HG03378 (cell line): ENCODE results near the gene CBARP.

ENCODE experiments used
- ATAC-seq: cut with Tn5 transposase; IDR thresholded peaks from one replicate; pipeline ENCODE4 v1.9.1; 2021; ENCODE audit warnings: mild to moderate bottlenecking, moderate library complexity; ENCODE audit not compliant: unreplicated experiment

Gene CBARP

DNA sequence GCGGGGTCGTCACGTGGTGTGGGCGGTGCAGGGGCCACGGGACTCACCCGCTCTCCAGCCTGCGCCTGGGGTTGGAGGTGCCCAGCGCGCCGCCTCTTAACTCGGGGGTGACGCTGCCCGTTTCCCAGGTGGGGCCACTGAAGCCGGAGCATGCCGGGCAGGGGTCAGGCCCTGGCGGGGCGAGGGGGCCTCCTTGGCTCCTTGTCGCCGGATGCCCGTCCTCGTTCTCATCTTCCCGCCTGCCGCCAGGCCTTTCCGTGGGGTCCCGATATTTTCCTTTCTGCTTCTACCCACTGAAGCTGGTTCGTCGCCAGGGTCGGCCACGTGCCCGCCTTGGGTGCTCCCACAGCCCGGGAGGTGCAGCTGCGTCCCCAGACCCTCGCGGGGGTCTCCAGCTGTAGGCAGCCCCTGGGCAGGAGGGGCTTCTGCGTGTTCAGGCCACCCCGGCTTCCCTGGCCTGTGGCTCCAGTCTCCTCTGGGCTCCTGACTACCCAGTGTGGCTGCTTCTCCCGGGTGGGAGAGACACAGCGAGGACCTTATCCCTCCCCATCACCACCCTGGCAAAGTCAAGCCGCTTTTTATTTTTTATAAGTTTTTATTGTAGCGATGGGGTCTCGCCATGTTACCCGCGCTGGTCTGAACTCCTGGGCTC lies 38.3 kb upstream of the CBARP start:
- peak; percentile 10 for ATAC-seq

DNA sequence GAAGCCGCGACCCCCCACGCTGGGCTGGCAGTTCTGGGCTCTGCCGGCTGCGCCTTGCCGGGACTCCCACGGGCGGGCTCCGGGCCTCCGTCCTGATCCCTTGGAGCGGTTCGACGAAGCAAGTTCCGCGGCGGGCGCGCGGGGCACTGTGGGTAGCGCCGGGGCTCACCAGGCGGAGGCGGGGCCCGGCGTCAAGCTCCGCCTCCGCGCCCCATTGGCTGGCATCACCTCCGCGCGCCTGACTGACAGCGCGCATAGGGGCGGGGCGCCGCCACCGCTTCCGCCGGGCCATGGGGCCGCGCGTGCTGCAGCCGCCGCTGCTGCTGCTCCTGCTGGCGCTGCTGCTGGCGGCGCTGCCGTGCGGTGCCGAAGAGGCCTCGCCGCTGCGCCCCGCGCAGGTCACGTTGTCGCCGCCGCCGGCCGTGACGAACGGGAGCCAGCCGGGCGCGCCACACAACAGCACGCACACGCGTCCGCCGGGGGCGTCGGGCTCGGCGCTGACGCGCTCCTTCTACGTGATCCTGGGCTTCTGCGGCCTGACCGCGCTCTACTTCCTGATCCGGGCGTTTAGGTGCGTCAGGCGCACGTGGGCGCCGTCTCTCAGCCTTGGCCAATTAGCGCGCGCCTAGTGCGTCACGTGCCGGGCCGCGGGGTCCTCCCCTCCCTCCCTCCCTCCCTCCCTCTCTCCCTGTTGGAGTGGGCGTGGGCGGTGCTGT lies 37.6 kb upstream of the CBARP start, which contains the start of gene FAM174C:
Gene FAM174C (plus strand): TSS at position 271 of the 716 bp plus-strand sequence. CDS start 20 bp downstream, at position 291.
- peak; percentile 56 for ATAC-seq

DNA sequence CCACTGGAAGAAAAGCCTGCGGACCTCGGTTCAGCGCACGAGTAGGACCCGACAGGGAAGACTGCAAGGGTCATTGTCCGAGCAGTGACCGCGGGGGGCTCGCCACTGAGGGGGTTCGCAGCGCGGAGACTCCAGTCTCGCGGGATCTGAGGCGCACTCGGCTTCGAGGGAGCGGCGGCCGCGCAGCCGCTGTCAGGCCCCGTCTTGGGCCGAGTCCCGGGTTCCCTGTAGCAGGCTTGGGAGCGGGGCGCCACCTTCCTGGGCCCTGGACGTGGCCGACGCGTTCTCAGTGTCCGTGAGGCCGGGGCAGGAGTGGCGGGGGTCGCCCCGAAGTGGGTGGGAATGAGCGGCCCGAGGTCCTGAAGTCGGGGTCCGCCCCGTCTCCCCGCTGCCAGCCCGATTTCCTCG lies 37.1 kb upstream of the CBARP start:
- no peak for ATAC-seq

DNA sequence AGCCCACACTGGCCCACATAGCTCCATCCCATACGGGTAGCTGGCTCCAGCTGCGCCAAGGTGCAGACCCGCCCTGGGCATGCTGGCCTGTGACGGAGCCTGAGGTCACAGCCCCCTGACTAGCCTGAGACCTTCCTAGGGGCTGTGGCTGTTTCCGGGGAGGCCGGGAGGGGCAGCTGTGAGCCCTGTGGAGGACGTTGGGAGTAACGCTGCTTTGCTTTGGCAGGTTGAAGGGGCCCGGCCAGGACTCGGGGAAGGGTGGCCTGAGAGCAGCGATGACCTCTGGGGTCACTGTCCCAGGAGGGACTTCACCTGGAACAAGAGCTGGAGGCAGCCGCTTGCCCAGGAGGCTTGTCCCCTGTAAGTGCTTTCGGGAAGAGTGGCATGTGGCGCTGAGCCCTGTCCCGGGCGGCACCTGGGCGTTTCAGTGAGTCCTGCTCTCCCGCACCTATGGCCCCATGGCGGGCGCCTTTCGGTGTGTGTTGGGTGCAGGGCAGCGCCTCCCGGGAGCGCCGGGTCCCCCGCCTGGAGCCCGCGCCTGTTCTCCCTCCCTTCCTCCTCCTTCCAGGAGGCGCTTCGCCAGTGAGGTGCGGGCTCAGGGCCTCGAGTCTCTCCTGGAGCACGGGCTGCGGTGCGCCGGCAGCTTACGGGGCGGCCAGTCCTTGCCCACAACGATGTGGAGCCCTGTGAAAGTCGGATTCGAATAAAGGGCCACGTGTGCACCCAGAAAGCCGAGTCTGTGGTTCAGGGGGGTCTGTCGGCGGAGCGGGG lies 36.5 kb upstream of the CBARP start:
- ATAC-seq, result no peak

DNA sequence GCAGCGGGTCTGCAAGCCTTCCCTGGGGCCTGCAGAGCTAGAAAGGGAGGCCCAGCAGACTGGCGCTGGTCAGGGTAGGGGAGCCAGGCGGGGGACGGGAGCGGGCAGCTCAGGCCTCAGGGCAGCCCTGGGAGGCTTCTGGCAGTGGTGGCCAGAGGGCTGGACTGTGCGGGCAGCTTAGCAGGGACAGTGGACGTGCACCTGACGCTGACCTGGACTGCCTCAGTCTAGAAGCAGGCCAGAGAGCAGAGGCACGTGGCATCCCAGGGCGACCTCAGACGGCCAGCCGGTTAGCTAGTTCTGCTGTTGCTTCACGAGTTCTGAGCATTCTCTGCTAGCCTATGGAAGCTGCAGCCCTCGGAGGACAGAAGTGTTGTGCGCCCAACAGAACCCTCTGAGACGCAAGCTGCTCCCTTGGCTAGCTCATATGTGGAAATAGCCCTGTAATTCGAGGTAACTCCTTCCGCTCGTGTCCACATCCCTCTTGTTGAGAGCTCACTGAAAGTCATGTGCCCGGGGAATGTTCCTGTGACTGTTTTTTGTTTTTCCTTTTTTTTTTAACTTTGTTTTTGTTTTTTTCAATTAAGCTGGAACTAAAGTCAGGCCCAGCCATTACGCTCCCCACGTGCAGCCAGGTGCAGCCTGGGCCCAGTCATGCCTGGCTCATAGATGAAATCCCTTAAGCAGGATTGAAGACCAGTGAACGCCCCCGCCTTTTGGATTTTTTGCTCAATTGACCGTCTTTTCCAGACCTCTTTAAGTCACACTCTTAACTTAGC lies 35.6 kb upstream of the CBARP start:
- ATAC-seq, result no peak

DNA sequence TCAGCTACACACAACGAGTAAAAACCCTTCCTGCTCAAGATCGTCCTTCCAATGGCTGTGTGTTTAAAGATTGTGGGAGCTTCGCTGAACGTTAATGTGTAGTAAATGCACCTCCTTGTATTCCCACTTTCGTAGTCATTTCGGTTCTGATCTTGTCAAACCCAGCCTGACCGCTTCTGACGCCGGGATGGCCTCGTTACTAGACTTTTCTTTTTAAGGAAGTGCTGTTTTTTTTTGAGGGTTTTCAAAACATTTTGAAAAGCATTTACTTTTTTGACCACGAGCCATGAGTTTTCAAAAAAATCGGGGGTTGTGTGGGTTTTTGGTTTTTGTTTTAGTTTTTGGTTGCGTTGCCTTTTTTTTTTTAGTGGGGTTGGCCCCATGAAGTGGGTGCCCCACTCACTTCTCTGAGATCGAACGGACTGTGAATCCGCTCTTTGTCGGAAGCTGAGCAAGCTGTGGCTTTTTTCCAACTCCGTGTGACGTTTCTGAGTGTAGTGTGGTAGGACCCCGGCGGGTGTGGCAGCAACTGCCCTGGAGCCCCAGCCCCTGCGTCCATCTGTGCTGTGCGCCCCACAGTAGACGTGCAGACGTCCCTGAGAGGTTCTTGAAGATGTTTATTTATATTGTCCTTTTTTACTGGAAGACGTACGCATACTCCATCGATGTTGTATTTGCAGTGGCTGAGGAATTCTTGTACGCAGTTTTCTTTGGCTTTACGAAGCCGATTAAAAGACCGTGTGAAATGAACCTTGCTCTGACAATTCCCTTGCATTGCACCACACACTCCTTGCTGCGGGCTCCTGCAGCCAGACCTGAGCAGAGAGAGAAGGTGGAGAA lies 34.8 kb upstream of the CBARP start:
- ATAC-seq, result no peak

DNA sequence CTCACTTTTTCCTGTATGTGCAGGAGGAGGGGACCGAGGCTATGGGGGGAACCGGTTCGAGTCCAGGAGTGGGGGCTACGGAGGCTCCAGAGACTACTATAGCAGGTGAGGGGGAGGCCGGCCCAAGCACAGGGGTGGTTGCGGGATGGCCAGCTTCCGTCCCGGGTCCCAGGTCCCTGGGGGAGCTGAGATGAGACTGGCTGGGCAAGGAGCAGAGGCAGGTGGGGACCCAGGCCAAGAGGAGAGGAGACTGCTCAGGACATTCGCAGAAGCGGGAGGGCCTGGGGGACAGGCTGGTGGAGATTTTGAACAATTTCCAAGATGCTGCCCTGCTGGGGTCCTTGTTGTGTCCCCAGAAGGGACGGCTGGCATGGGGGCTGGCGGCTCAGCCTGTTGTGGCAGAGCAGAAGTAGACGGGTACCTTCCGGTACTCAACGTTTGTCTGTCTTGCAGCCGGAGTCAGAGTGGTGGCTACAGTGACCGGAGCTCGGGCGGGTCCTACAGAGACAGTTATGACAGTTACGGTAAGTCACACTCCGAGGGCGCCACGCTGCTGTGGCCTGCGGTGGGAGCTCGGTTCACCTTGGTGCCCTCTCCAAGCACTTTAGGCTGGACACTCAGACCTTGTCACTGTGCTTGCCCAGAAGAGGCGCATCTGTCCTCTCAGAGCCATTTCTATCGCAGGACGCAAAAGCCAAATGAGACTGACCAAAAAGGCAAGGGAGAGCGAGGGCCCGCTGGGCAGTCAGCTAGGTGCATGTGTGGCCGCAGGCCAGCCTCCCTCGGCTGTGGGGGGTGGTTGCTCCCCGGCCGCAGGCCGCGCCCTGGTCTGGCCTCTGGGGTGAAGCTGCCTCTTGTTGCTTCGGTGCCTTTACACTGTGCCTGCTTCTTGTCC lies 34.0 kb upstream of the CBARP start:
- no peak for ATAC-seq

DNA sequence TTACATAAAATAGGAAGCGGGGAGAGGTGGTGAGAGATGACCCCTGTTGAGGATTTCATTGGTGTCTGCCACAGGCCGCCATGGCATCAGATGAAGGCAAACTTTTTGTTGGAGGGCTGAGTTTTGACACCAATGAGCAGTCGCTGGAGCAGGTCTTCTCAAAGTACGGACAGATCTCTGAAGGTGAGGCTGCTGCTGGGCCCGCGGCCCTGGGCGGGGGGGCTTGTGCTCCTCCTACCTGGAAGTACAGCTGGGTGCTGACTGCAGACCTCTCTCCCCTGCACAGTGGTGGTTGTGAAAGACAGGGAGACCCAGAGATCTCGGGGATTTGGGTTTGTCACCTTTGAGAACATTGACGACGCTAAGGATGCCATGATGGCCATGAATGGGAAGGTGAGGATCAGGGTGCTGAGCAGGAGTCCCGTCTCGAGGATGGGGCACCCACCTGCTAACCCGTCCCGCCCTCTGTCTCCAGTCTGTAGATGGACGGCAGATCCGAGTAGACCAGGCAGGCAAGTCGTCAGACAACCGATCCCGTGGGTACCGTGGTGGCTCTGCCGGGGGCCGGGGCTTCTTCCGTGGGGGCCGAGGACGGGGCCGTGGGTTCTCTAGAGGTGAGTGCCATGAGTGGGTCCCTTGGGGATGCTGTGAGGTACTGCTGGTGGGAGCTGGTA lies 33.2 kb upstream of the CBARP start:
- ATAC-seq, result no peak

DNA sequence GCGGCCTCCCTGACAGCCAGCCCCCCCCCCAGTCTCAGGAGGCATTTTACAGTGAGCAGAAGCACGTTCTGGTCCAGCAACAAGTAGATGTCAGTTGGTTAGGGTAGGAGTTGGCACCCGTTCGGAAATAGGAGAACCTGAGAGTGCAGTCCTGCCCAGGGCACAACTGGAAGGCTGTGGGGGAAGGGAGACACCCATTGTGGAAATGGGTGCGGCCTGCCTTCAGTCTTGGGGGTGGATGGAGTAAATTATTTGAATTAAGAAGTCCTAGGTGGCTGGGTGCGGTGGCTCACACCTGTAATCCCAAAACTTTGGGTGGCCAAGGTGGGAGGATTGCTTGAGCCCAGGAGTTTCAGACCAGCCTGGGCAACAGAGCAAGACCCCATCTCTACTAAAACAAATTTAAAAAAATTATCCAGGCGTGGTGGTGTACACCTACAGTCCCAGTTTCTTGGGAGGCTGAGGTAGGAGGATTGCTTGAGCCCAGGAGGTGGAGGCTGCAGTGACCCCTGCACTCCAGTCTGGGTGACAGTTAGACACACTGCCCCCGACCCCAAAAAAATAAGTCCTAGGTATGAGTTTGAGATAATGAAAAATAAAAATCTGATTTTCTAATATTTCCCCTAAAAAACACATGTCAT lies 32.5 kb upstream of the CBARP start:
- no peak for ATAC-seq

DNA sequence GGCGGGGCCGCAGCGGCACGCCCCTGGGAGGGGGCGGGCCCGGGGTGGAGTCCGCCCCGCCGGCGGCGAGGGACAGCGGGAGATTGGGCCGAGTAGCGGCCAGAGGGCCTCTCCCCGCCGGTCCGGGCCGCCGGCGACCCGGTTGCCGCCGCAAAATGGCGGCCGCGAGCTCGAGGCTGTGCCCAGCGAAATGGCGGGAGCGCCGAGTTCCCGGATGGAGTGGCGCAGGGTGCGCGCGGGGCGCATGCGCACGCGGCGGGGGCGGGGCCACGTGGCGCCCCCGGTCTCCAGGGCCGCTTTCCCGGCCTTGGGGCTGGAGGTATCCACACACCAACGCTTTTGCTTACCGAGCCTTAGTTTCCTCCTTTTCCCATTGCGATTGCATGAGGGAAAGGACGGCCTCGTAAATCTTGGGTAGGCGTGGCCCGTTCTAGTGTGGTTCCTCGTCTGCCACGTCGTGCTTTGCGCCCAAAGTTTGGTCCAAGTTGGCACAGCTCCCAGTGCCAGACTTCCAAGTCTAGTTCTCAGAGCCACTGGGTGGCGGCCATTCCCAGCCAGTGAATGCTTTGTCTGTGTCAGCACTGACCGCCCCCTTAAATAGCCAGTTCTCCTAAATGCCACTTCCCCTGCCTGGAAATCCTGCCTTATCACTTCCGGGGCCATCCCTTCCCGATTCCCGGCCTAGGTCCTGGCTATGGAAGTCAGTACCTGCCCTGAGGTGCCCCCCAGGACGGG lies 31.8 kb upstream of the CBARP start:
- ATAC-seq, result peak; percentile 5

DNA sequence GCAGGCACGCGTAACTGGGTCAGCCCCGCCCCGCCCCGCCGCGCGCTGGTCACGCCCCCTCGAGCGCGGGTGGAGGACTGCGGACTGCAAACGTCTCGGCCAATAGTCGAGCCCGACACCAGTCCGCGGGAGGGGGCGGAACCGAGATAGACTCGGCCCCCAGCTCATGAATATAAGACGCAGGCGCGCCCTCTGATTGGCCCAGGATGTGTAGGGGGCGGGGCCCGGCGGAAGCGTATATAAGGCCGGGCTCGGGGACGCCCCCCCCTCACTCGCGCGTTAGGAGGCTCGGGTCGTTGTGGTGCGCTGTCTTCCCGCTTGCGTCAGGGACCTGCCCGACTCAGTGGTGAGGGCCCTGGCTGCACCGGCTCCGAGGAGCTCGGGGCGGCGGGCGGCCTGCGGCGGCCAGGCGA lies 31.3 kb upstream of the CBARP start, which contains the start of gene CIRBP:
Gene CIRBP (plus strand): TSS at position 268 of the 413 bp plus-strand sequence. CDS start 1,602 bp downstream, outside the sequence.
- ATAC-seq, result peak; percentile 47

DNA sequence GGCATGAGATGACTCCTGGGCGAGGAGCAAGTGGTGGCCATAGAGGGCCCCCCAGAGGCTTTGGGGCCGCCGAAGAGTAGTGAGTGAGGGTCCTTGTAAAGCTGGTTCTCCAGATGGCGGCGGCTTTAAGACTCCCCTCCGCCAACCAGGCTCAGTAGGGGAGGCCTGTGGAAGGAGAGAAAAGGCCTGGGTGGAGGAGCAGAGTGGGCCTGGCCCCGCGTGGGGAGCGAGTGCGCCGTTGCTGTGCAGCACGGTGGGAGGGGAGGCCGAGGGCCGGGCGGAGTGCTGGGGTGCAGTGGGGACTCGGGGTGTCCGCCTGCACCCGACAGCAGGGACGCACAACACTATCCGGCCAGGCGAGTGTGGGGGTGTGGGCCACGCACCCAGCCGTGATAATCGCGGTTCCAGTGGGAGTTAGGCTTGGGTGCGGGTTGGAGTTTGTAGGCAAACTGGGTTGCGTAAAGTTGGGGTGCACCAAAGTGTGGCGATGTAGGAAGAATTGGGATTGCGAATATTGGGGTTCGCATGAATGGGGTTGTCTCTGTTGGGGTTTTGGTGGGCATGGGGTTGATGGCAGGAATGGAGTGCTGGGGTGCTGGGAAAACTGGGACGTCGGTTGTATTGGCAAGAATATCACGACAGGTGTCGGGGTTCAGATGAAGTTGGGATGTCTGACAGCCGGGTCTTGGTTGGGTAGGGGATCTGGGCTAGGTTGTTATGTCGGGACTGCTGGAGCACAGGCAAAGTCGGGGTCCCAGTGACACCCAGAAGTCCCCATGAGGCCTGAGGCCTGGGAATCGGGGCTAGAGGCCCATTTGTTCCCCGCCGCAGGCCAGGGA lies 30.6 kb upstream of the CBARP start:
- ATAC-seq, result no peak

DNA sequence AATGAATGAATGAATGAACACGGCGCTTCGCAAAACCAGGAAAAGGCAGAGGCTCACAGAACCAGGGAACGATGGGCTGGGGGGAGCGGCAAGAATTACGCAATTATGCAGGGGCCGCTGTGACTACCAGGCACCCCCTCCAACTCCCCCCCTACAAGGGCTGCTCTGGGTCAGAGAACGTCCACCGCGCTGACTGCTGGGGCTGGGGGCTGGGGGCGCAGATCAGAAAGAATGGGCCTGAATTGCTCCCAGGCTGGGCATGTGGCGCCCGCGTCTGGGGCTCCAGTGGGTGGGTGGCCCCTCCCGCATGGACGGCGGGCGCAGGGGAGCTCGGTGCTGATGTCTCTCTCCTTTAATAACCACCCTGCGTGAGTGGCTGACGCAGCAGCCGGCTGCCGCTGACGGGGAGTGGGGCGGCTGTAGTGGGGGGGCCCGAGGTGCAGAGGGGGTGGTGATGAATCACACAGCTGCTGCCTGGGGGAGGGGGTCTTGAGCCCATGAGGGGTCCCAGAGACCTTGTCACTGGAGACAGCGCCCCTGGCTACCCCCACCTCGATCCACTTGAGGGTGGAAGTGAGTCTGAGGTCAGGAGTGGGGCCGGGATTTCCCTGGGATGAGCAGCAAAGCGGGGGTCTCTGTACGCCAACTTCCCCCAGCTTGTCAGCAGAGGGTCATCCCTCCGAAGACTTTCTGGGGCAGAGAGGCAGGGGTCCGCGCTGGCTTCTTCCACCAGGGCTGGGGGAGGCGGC lies 29.8 kb upstream of the CBARP start:
- no peak for ATAC-seq

DNA sequence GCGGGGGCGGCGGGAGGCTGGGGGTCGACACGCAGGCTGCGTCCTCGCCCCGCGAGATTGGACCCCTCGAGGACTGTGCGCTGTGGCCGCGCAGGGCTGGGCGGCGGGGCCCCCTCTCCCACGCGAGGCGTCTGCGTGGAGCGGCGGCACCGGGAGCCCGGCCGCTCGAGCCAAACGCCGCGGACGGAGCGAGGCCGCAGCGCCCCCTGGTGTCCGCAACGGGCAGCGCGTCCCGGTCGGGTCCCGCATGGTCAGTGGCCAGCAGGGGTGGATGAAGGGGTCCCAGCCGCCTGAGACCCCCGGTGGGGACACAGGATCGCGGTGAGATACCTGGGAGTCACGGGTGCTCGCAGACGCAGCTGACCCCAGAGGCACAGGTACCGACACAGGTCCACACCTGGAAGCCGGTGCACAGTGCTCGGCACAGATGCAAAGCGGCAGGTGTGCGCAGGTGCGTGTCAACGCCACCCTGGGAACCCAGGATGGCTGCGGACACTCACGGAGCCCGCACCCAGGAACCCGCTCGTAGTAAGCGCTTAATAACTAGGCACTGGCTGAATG lies 29.2 kb upstream of the CBARP start:
- no peak for ATAC-seq
